HK-2 (cell line): ENCODE results near the gene PLXNC1.

Experiments
- DNase-seq: peaks from one replicate; pipeline ENCODE4 v3.0.0-alpha.2; 2018; ENCODE audit not compliant: unreplicated experiment

The PLXNC1 gene

GRCh38 chr12:94180558-94181296, 32.4 kb downstream of the PLXNC1 start:
- DNase-seq, result no peak

GRCh38 chr12:94182986-94183707, 34.8 kb downstream of the PLXNC1 start:
- no peak for DNase-seq

GRCh38 chr12:94183708-94184379, 35.5 kb downstream of the PLXNC1 start:
- no peak for DNase-seq

- DNase-seq, result no peak
Observed at GRCh38 chr12:94184995-94185719, 36.8 kb downstream of the PLXNC1 start.

- DNase-seq, result no peak
Observed at GRCh38 chr12:94185801-94186200, 37.4 kb downstream of the PLXNC1 start.

GRCh38 chr12:94186278-94187241, 38.2 kb downstream of the PLXNC1 start:
- DNase-seq, result no peak

GRCh38 chr12:94187361-94187760, 39.0 kb downstream of the PLXNC1 start:
- no peak for DNase-seq

GRCh38 chr12:94190623-94191022, 42.2 kb downstream of the PLXNC1 start:
- DNase-seq, result no peak

- no peak for DNase-seq
Observed at GRCh38 chr12:94191023-94191422, 42.6 kb downstream of the PLXNC1 start.

- DNase-seq, result no peak
Observed at GRCh38 chr12:94191811-94192210, 43.4 kb downstream of the PLXNC1 start.

- DNase-seq, result no peak
Observed at GRCh38 chr12:94192506-94192905, 44.1 kb downstream of the PLXNC1 start.

- no peak for DNase-seq
Observed at GRCh38 chr12:94193168-94193567, 44.8 kb downstream of the PLXNC1 start.

GRCh38 chr12:94195483-94195882, 47.1 kb downstream of the PLXNC1 start:
- no peak for DNase-seq

GRCh38 chr12:94198469-94198868, 50.1 kb downstream of the PLXNC1 start:
- no peak for DNase-seq

- no peak for DNase-seq
Observed at GRCh38 chr12:94198872-94199271, 50.5 kb downstream of the PLXNC1 start.

- DNase-seq, result no peak
Observed at GRCh38 chr12:94200069-94200468, 51.7 kb downstream of the PLXNC1 start.

- no peak for DNase-seq
Observed at GRCh38 chr12:94200695-94201094, 52.3 kb downstream of the PLXNC1 start.

GRCh38 chr12:94202245-94203180, 54.1 kb downstream of the PLXNC1 start:
- DNase-seq, result no peak

- no peak for DNase-seq
Observed at GRCh38 chr12:94203181-94203546, 54.8 kb downstream of the PLXNC1 start.

GRCh38 chr12:94203796-94204195, 55.4 kb downstream of the PLXNC1 start:
- DNase-seq, result no peak
